H1 (cell line): ENCODE measurements around the gene CNGA4.

Experiments used
- NANOG ChIP-seq: IDR thresholded peaks from 2 replicates; pipeline ENCODE4 v1.6.1; 2011; ENCODE audit warnings: low read length, low read depth, mild to moderate bottlenecking, inconsistent platforms; ENCODE audit not compliant: insufficient read depth, poor library complexity, severe bottlenecking
- TBP ChIP-seq: IDR thresholded peaks from 2 replicates; pipeline ENCODE4 v1.6.1; 2011; ENCODE audit warnings: low read depth, low read length, improper control_type of control experiment
- TEAD4 ChIP-seq: IDR thresholded peaks from 2 replicates; pipeline ENCODE4 v1.6.1; 2012; ENCODE audit warnings: low read depth, low read length, inconsistent platforms, mixed read lengths
- TF ChIP-seq, protein P1 (sequence below), 3 experiments: IDR thresholded peaks; 1 replicate in 2 of 3; 2 replicates in 1 of 3; pipeline versions ENCODE4 v1.5.1 to v1.6.1; 2011; ENCODE audit warnings: low read length in 3 of 3, mild to moderate bottlenecking in 3 of 3, inconsistent platforms in 2 of 3, low read depth in 1 of 3, moderate library complexity in 1 of 3; ENCODE audit not compliant: insufficient read depth in 1 of 3; ENCODE audit errors: control extremely low read depth in 1 of 3

DNA sequence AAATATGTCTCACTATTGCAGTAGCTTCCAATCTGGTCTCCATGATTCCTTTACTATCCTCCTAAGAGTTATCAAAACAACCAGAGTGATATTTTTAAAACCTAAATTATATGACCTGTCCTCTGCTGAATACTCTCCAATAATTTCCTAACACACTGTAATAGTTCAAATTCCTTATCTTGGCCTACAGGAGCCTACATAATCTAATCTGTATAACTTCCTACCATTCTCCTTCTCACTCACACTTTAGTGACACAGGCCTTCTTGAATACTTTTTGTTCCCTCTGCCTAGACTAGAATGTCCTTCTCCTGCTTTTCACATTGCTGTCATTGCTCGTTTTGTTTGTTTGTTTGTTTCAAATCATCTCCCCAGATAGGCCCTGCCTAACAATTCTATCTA lies 13.9 kb upstream of the CNGA4 start:
- TF ChIP-seq TEAD4 (no peak), TBP (no peak), NANOG (no peak)
- TF ChIP-seq, protein P1, sequence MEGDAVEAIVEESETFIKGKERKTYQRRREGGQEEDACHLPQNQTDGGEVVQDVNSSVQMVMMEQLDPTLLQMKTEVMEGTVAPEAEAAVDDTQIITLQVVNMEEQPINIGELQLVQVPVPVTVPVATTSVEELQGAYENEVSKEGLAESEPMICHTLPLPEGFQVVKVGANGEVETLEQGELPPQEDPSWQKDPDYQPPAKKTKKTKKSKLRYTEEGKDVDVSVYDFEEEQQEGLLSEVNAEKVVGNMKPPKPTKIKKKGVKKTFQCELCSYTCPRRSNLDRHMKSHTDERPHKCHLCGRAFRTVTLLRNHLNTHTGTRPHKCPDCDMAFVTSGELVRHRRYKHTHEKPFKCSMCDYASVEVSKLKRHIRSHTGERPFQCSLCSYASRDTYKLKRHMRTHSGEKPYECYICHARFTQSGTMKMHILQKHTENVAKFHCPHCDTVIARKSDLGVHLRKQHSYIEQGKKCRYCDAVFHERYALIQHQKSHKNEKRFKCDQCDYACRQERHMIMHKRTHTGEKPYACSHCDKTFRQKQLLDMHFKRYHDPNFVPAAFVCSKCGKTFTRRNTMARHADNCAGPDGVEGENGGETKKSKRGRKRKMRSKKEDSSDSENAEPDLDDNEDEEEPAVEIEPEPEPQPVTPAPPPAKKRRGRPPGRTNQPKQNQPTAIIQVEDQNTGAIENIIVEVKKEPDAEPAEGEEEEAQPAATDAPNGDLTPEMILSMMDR (IDR thresholded peaks at IDR 0.05; ENCODE audit: control extremely low read depth in 1 of 3, insufficient read depth in 1 of 3, low read depth in 1 of 3, low read length in 3 of 3) = no peak
